Endothelial cell of umbilical vein (primary cell): ENCODE results near the gene ZNF670. TPM values are rescaled to one million over a fixed set of nuclear protein-coding genes. Genes with fewer than 3 reads are reported as not detected.

ENCODE experiments used
- BruUV-seq: library from RNA; stranded (reverse); fragments of 400-500 nt; replicated peaks from 2 replicates; lab custom pipeline; 2021; lab: Mats Ljungman, UMichigan
- CTCF ChIA-PET: fragments of 300-600, 350-600 bp; sonication (Branson Sonifier 250); formaldehyde crosslinking; loops from one replicate; lab custom pipeline; 2021; ENCODE audit warnings: antibody characterized with exemption, inconsistent platforms; lab: Charles Lee
- POLR2A ChIA-PET: fragments of 300-600, 350-600 bp; sonication (Branson Sonifier 250); formaldehyde crosslinking; loops from one replicate; lab custom pipeline; 2021; ENCODE audit warnings: antibody characterized with exemption, inconsistent platforms; lab: Charles Lee
- DNase-seq: peaks from one replicate; pipeline ENCODE4 v3.0.0-alpha.2; 2011; ENCODE audit warnings: low read depth, low spot score
- FAIRE-seq: peaks from 2 replicates; lab custom pipeline; 2011; peaks lifted over from hg19 to GRCh38; lab: Jason Lieb, UNC
- H2AFZ ChIP-seq: 2 replicates; pipeline ENCODE4 v1.6.0; 2012; ENCODE audit warnings: low read depth, low read length, control low read depth, inconsistent platforms
- H3K27ac ChIP-seq: 2 replicates; pipeline ENCODE4 v1.5.1; 2011; ENCODE audit warnings: low read depth, mild to moderate bottlenecking, control low read depth, low read length, moderate library complexity; ENCODE audit not compliant: insufficient read depth
- H3K27me3 ChIP-seq, 2 experiments: 2 replicates each; pipeline versions ENCODE4 v1.6.0 to v1.6.1; 2011; ENCODE audit warnings: low read length in 2 of 2, mixed read lengths in 1 of 2; ENCODE audit not compliant: control insufficient read depth in 2 of 2, insufficient read depth in 2 of 2
- H3K36me3 ChIP-seq, 2 experiments: 2 replicates in 1 of 2; 3 replicates in 1 of 2; pipeline ENCODE4 v1.5.1; 2011; ENCODE audit warnings: low read length in 2 of 2, mild to moderate bottlenecking in 1 of 2, moderate library complexity in 1 of 2; ENCODE audit not compliant: control insufficient read depth in 2 of 2, insufficient read depth in 2 of 2; ENCODE audit errors: extremely low read depth in 1 of 2
- H3K4me1 ChIP-seq: 3 replicates; pipeline ENCODE4 v1.5.1; 2011; ENCODE audit warnings: mild to moderate bottlenecking, low read length; ENCODE audit not compliant: control insufficient read depth, insufficient read depth; ENCODE audit errors: extremely low read depth
- H3K4me2 ChIP-seq: 2 replicates; pipeline ENCODE4 v1.6.1; 2011; ENCODE audit warnings: low read length, control low read depth, mixed read lengths; ENCODE audit not compliant: insufficient read depth
- H3K4me3 ChIP-seq, 3 experiments: fragments of 200-600 bp in 1 of 3; sonication (generic), shearing (Covaris generic) in 1 of 3; replicated peaks in 1 of 3; 2 replicates each; pipeline ENCODE4 v1.5.1; 2011 to 2016; ENCODE audit warnings: control low read depth in 3 of 3, low read length in 3 of 3, mild to moderate bottlenecking in 2 of 3, inconsistent platforms in 1 of 3, low read depth in 1 of 3, moderate library complexity in 1 of 3; ENCODE audit not compliant: insufficient read depth in 1 of 3
- H3K79me2 ChIP-seq: 2 replicates; pipeline ENCODE4 v1.6.0; 2012; ENCODE audit warnings: low read length, inconsistent platforms; ENCODE audit not compliant: control insufficient read depth, insufficient read depth
- H3K9ac ChIP-seq: replicated peaks from 2 replicates; pipeline ENCODE3; 2011; ENCODE audit warnings: low read length, control low read depth; ENCODE audit not compliant: insufficient read depth; ENCODE audit errors: extremely low read depth
- H3K9me1 ChIP-seq: replicated peaks from 3 replicates; pipeline ENCODE4 v1.6.0; 2011; ENCODE audit warnings: mild to moderate bottlenecking, low read length; ENCODE audit not compliant: control insufficient read depth, insufficient read depth; ENCODE audit errors: extremely low read depth
- H3K9me3 ChIP-seq: replicated peaks from 2 replicates; pipeline ENCODE4 v1.5.1; 2012; ENCODE audit warnings: low read length, inconsistent platforms; ENCODE audit not compliant: control insufficient read depth, insufficient read depth
- H4K20me1 ChIP-seq: replicated peaks from 2 replicates; pipeline ENCODE3; 2011; ENCODE audit warnings: mild to moderate bottlenecking, low read length; ENCODE audit not compliant: control insufficient read depth, insufficient read depth; ENCODE audit errors: extremely low read depth
- EZH2 ChIP-seq: IDR thresholded peaks from 2 replicates; pipeline ENCODE4 v1.6.1; 2012; ENCODE audit warnings: borderline replicate concordance, low read depth, mild to moderate bottlenecking, moderate library complexity, low read length, inconsistent platforms; ENCODE audit not compliant: severe bottlenecking
- FOS ChIP-seq: IDR thresholded peaks from 2 replicates; pipeline ENCODE4 v1.6.1; 2011; ENCODE audit warnings: mild to moderate bottlenecking, low read length, moderate library complexity, borderline replicate concordance; ENCODE audit not compliant: insufficient read depth
- GATA2 ChIP-seq: IDR thresholded peaks from 2 replicates; pipeline ENCODE4 v1.7.0; 2011; ENCODE audit warnings: low read depth, mild to moderate bottlenecking, moderate library complexity, mixed read lengths, low read length; ENCODE audit not compliant: insufficient read length, insufficient read depth
- JUN ChIP-seq: IDR thresholded peaks from 2 replicates; pipeline ENCODE4 v1.6.1; 2011; ENCODE audit warnings: borderline replicate concordance, low read depth; ENCODE audit not compliant: insufficient read length, insufficient read depth
- MYC ChIP-seq: IDR thresholded peaks from one replicate; pipeline ENCODE4 v1.6.1; 2011; ENCODE audit warnings: mild to moderate bottlenecking, low read depth, low read length
- POLR2A ChIP-seq: IDR thresholded peaks from 2 replicates; pipeline ENCODE4 v1.6.1; 2012; ENCODE audit warnings: low read depth, mild to moderate bottlenecking, control low read depth, low read length
- POLR2AphosphoS5 ChIP-seq: IDR thresholded peaks from 2 replicates; pipeline ENCODE4 v1.6.1; 2012; ENCODE audit warnings: low read depth, mild to moderate bottlenecking, control low read depth, low read length, moderate library complexity; ENCODE audit not compliant: insufficient read depth
- dilution Hi-C: fragments of 300-500 bp; cut with MboI; formaldehyde crosslinking; loops from one replicate; pipeline ENCODE4 v1.15.0; 2019; ENCODE audit warnings: low sequenced_read_pairs; ENCODE audit not compliant: extremely low pct_ligation_motif_present
- intact Hi-C: fragments of 100-400 bp; cut with micrococcal nuclease; formaldehyde crosslinking; loops from one replicate; pipeline ENCODE4 v1.10.0; 2022
- polyA plus RNA-seq, 4 experiments: library from polyadenylated mRNA; depleted of rRNA in 3 of 4; stranded (reverse) in 3 of 4; unstranded in 1 of 4; fragments of >200 nt; gene quantifications; 2 replicates each; pipeline versions ENCODE4 v1.2.1 to v1.2.3, GENCODE V29; 2011 to 2012; ENCODE audit warnings: missing spikeins in 1 of 4
- total RNA-seq: library from RNA; stranded (reverse); gene quantifications from 2 replicates; pipeline ENCODE4 v1.2.3, GENCODE V29; 2021
- TF ChIP-seq, protein P1 (sequence below), 2 donors: IDR thresholded peaks; 1 replicate in 1 of 2; 2 replicates in 1 of 2; pipeline ENCODE4 v1.5.1; 2011; ENCODE audit warnings: low read length in 2 of 2, mild to moderate bottlenecking in 2 of 2, moderate library complexity in 2 of 2, control low read depth in 1 of 2, inconsistent platforms in 1 of 2, low read depth in 1 of 2; ENCODE audit not compliant: insufficient read depth in 1 of 2; ENCODE audit errors: extremely low read depth in 1 of 2
- TF ChIP-seq, protein P2 (sequence below): IDR thresholded peaks from 2 replicates; pipeline ENCODE4 v1.6.1; 2011; ENCODE audit not compliant: insufficient read depth, insufficient read length

ZNF670 gene
- total and polyA plus RNA-seq, 2 donors (not counting 3 experiments of a cell fraction or from before 2014, with no cell fraction given): 1.3 to 5.2 TPM

DNA sequence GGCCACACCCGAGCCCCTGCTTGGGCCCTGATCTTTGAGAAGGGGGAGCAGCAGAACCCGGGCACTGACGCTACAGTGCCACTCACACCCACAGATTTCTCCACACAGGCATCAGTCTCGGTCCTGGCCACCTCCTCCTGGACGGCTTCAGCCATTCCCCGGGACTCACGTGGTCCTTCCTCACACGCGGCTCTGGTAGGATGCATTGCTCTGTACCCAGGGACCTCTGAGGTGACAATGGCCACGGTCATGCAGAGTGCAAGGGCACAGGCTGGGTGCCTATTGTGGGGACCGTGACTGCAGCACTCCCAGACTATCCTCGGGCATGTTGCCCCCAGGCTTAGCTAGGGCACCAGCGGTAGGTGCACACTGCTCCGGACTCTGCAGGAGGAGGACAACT lies 11.8 kb upstream of the ZNF670 start:
- BruUV-seq: no TSS peak
- Histone ChIP-seq H3K36me3 (no peaks in the 10 kb centered on the region), H2AFZ (no peak overlapping the region), H3K4me1 (no peaks in the 10 kb centered on the region), H3K27me3 (no peaks in the 10 kb centered on the region), H3K4me3 (no peak overlapping the region), H3K9me1 (no peaks in the 10 kb centered on the region), H4K20me1 (no peaks in the 10 kb centered on the region), H3K4me2 (no peak overlapping the region), H3K27ac (no peak overlapping the region), H3K9ac (no peak overlapping the region), H3K9me3 (no peaks in the 10 kb centered on the region), H3K79me2 (no peaks in the 10 kb centered on the region)
- DNase-seq: no peak
- no peak for FAIRE-seq
- TF ChIP-seq, protein P1, sequence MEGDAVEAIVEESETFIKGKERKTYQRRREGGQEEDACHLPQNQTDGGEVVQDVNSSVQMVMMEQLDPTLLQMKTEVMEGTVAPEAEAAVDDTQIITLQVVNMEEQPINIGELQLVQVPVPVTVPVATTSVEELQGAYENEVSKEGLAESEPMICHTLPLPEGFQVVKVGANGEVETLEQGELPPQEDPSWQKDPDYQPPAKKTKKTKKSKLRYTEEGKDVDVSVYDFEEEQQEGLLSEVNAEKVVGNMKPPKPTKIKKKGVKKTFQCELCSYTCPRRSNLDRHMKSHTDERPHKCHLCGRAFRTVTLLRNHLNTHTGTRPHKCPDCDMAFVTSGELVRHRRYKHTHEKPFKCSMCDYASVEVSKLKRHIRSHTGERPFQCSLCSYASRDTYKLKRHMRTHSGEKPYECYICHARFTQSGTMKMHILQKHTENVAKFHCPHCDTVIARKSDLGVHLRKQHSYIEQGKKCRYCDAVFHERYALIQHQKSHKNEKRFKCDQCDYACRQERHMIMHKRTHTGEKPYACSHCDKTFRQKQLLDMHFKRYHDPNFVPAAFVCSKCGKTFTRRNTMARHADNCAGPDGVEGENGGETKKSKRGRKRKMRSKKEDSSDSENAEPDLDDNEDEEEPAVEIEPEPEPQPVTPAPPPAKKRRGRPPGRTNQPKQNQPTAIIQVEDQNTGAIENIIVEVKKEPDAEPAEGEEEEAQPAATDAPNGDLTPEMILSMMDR (IDR thresholded peaks at IDR 0.05; ENCODE audit: extremely low read depth in 1 of 2, insufficient read depth in 1 of 2, low read depth in 1 of 2, low read length in 2 of 2): no peak
- TF ChIP-seq POLR2A (no peak), JUN (no peak), POLR2AphosphoS5 (no peak), EZH2 (no peak), MYC (no peak), GATA2 (no peak), FOS (no peak)
- TF ChIP-seq, protein P2, sequence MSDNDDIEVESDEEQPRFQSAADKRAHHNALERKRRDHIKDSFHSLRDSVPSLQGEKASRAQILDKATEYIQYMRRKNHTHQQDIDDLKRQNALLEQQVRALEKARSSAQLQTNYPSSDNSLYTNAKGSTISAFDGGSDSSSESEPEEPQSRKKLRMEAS: no peak
- intact Hi-C loops: no loop called here
- POLR2A ChIA-PET: no interaction called here
- CTCF ChIA-PET: no interaction called here
- dilution Hi-C loops: no loop called here
